ENCODE data around the gene SHANK3.

The SHANK3 gene

GRCh38 chr22:50714631-50715179 is 42.1 kb downstream of the SHANK3 start:
- no peak overlapping the region for H3K4me3 ChIP-seq (replicated peaks; ENCODE audit: low read depth, low read length)
- H3K27me3 ChIP-seq (replicated peaks; ENCODE audit: control insufficient read depth, insufficient read depth, low read length): no peaks in the 10 kb centered on the region
- no peaks in the 10 kb centered on the region for H3K36me3 ChIP-seq (ENCODE audit: control insufficient read depth, insufficient read depth, low read length)
- no peak for TF ChIP-seq CTCF (IDR thresholded peaks at IDR 0.05; ENCODE audit: insufficient read depth, low read length, poor library complexity, severe bottlenecking)
- no peak for DNase-seq (ENCODE audit: extremely low read depth, insufficient read length)

- TF ChIP-seq CTCF (IDR thresholded peaks at IDR 0.05; ENCODE audit: insufficient read depth, low read length, poor library complexity, severe bottlenecking): no peak
- Histone ChIP-seq H3K27me3 (replicated peaks; ENCODE audit: control insufficient read depth, insufficient read depth, low read length) (no peaks in the 10 kb centered on the region), H3K36me3 (ENCODE audit: control insufficient read depth, insufficient read depth, low read length) (no peaks in the 10 kb centered on the region), H3K4me3 (replicated peaks; ENCODE audit: low read depth, low read length) (no peak overlapping the region)
- no peak for DNase-seq (ENCODE audit: extremely low read depth, insufficient read length)
Measured at GRCh38 chr22:50715250-50715649, 42.6 kb downstream of the SHANK3 start.

- Histone ChIP-seq H3K4me3 (replicated peaks; ENCODE audit: low read depth, low read length) (no peak overlapping the region), H3K27me3 (replicated peaks; ENCODE audit: control insufficient read depth, insufficient read depth, low read length) (no peaks in the 10 kb centered on the region), H3K36me3 (ENCODE audit: control insufficient read depth, insufficient read depth, low read length) (no peaks in the 10 kb centered on the region)
- TF ChIP-seq CTCF (IDR thresholded peaks at IDR 0.05; ENCODE audit: insufficient read depth, low read length, poor library complexity, severe bottlenecking): no peak
- DNase-seq (ENCODE audit: extremely low read depth, insufficient read length): no peak
Measured at GRCh38 chr22:50715776-50716175, 43.2 kb downstream of the SHANK3 start.

- no peak overlapping the region for H3K4me3 ChIP-seq (replicated peaks; ENCODE audit: low read depth, low read length)
- H3K27me3 ChIP-seq (replicated peaks; ENCODE audit: control insufficient read depth, insufficient read depth, low read length): no peaks in the 10 kb centered on the region
- DNase-seq (ENCODE audit: extremely low read depth, insufficient read length): no peak
- TF ChIP-seq CTCF (IDR thresholded peaks at IDR 0.05; ENCODE audit: insufficient read depth, low read length, poor library complexity, severe bottlenecking): no peak
- no peaks in the 10 kb centered on the region for H3K36me3 ChIP-seq (ENCODE audit: control insufficient read depth, insufficient read depth, low read length)
Measured at GRCh38 chr22:50716290-50717024, 43.8 kb downstream of the SHANK3 start.

- Histone ChIP-seq H3K4me3 (replicated peaks; ENCODE audit: low read depth, low read length) (no peak overlapping the region), H3K36me3 (ENCODE audit: control insufficient read depth, insufficient read depth, low read length) (no peaks in the 10 kb centered on the region), H3K27me3 (replicated peaks; ENCODE audit: control insufficient read depth, insufficient read depth, low read length) (no peaks in the 10 kb centered on the region; the same call in 1 of the 2 replicates)
- DNase-seq (ENCODE audit: extremely low read depth, insufficient read length): no peak
- no peak for TF ChIP-seq CTCF (IDR thresholded peaks at IDR 0.05; ENCODE audit: insufficient read depth, low read length, poor library complexity, severe bottlenecking)
Measured at GRCh38 chr22:50717709-50718351, 45.2 kb downstream of the SHANK3 start.
